ENCODE data around the gene SIGLEC1. TPM values are rescaled to one million over a fixed set of nuclear protein-coding genes. Genes with fewer than 3 reads are reported as not detected.

SIGLEC1 gene
- total RNA-seq, 1 experiment from 2014 or later, result 0.17 TPM

DNA sequence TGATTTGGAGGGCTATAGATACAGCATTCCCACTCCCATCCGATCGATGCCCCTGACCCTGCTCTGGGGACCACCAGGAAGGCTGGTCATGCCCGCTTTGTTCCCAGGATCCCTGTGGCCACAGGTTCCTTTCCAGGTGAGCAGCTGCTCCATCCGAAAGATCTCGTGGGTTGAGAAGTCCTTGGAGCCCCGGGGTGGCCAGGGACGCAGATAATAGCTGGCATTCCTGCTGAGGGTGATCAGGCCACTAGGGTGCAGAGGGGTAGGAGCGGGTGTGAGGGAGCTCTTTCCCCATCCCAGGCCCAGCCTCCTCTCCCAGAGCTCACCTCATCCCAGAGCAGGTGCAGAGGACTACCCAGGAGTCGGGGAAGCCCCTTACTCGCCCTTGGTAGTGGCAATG lies 38.0 kb downstream of the SIGLEC1 start:
- H3K4me3 ChIP-seq (replicated peaks in 1 of 2; ENCODE audit: low read depth in 1 of 2, low read length in 2 of 2), result no peak overlapping the region
- H2AFZ ChIP-seq (ENCODE audit: low read depth, low read length, poor library complexity, severe bottlenecking), result no peak overlapping the region
- H4K20me1 ChIP-seq (ENCODE audit: insufficient read depth), result no peaks in the 10 kb centered on the region
- RAD21 ChIA-PET (ENCODE audit: low non-redundant PET in 1 of 2, low total read pairs in 2 of 2, uncharacterized antibody in 2 of 2, unreplicated experiment in 2 of 2), result interaction anchor here in 1 of 2 experiments (0.7 kb wide), 1 partner anchor 219 kb away, joined by 3 read pairs; no protein-coding TSS in a partner anchor
- H3K27ac ChIP-seq (ENCODE audit: low read depth, low read length), result no peak overlapping the region
- intact Hi-C loops (cut with micrococcal nuclease), result no loop called here
- H3K79me2 ChIP-seq (ENCODE audit: insufficient read depth, low read length), result no peaks in the 10 kb centered on the region
- no peak overlapping the region for H3K4me2 ChIP-seq (ENCODE audit: low read length)
- peaks cover 5% of the 10 kb centered on the region; the same call in 1 of the 2 replicates for H3K27me3 ChIP-seq (ENCODE audit: insufficient read depth, low read length)
- no peak overlapping the region for H3K9ac ChIP-seq (ENCODE audit: low read length)
- H3K9me3 ChIP-seq (ENCODE audit: control insufficient read depth in 1 of 2, insufficient read depth in 1 of 2, low read depth in 1 of 2, low read length in 2 of 2), result no peaks in the 10 kb centered on the region
- CTCF ChIA-PET, result interaction anchor here (1.4 kb wide), 1 partner anchor 36 kb away, joined by 8 read pairs; no protein-coding TSS in a partner anchor
- no peaks in the 10 kb centered on the region for H3K9me2 ChIP-seq (ENCODE audit: insufficient read depth)
- no peaks in the 10 kb centered on the region for H3K36me3 ChIP-seq (ENCODE audit: control insufficient read depth in 1 of 2, insufficient read depth in 2 of 2, low read length in 2 of 2)
- no peak for TF ChIP-seq EZH2 (IDR thresholded peaks at IDR 0.05)
- no peak for TF ChIP-seq RAD21 (IDR thresholded peaks at IDR 0.05; ENCODE audit: low read depth)
- no peak for TF ChIP-seq YY1 (IDR thresholded peaks at IDR 0.05; ENCODE audit: extremely low read depth, insufficient replicate concordance, low read depth, low read length)
- no peak for TF ChIP-seq SP1 (IDR thresholded peaks at IDR 0.05; ENCODE audit: low read depth)
- TF ChIP-seq FOSL1 (IDR thresholded peaks at IDR 0.05; ENCODE audit: low read depth), result no peak
- no peak for TF ChIP-seq ELF1 (IDR thresholded peaks at IDR 0.05; ENCODE audit: borderline replicate concordance, low read depth)
- no peak for TF ChIP-seq SIN3A (IDR thresholded peaks at IDR 0.05; ENCODE audit: low read depth)
- no peak for TF ChIP-seq JUND (IDR thresholded peaks at IDR 0.05)
- no peak for TF ChIP-seq EZH2phosphoT487 (IDR thresholded peaks at IDR 0.05; ENCODE audit: borderline replicate concordance)
- ATAC-seq, result no peak
- H3K4me1 ChIP-seq (ENCODE audit: control insufficient read depth in 1 of 2, insufficient read depth in 2 of 2, low read length in 2 of 2), result peaks cover 2 to 9% of the 10 kb centered on the region in 2 experiments; a peak in 2 of 4 replicates
- POLR2A ChIA-PET, result no interaction called here
- no peak for DNase-seq (ENCODE audit: low read depth, low spot score)
- BruUV-seq (replicated peaks), result no TSS peak

DNA sequence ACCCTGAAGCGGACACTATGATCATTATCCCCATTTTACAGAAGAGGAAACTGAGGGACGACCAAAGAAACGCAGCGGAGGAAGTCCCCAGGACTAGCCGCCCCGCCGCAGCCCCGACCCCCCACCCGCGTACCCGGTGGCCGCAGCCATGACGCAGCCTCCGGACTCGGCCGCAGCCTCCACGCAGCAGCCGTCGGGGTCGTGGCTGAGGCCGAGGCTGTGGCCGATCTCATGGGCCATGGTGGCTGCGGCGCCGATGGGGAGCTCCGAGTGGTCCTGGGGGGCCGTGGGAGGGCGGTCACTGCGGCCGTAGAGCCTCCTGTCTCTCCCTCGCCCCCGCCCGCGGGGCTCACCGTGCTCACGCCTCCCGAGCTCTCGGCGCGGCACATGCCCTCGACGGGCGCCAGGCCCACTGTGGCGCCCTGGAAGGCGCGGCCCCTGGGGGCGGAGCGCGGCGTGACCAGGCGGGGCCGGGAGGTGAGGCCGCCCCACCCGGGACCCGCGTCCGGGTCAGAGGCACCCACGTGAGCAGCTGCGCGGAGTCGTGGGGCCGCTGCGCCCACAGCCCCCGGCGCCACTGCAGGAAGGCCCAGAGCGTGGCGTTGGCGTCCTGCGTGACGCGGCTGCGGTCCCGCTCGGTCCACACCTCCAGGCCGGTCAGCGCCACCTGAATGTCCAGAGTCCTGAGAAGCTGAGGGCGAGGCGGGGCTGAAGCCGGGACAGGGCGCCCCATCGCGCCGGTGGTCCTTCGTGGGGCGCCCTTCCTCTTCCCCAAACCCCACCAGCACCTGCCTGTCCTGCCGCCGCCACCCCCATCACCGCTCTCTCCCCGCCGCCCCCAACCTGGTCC lies 39.0 kb downstream of the SIGLEC1 start:
- no peaks in the 10 kb centered on the region for H3K79me2 ChIP-seq (ENCODE audit: insufficient read depth, low read length)
- no peaks in the 10 kb centered on the region for H3K36me3 ChIP-seq (ENCODE audit: control insufficient read depth in 1 of 2, insufficient read depth in 2 of 2, low read length in 2 of 2)
- H2AFZ ChIP-seq (ENCODE audit: low read depth, low read length, poor library complexity, severe bottlenecking), result no peak overlapping the region
- no peak overlapping the region for H3K4me2 ChIP-seq (ENCODE audit: low read length)
- no peaks in the 10 kb centered on the region for H4K20me1 ChIP-seq (ENCODE audit: insufficient read depth)
- intact Hi-C loops (cut with micrococcal nuclease), result no loop called here
- POLR2A ChIA-PET, result no interaction called here
- no peak overlapping the region for H3K9ac ChIP-seq (ENCODE audit: low read length)
- no peaks in the 10 kb centered on the region for H3K9me3 ChIP-seq (ENCODE audit: control insufficient read depth in 1 of 2, insufficient read depth in 1 of 2, low read depth in 1 of 2, low read length in 2 of 2)
- CTCF ChIA-PET, result interaction anchor here (1.4 kb wide), 1 partner anchor 37 kb away, joined by 8 read pairs; no protein-coding TSS in a partner anchor
- no peak for TF ChIP-seq ZFX (IDR thresholded peaks at IDR 0.05)
- TF ChIP-seq FOSL1 (IDR thresholded peaks at IDR 0.05; ENCODE audit: low read depth), result no peak
- TF ChIP-seq, protein P1, sequence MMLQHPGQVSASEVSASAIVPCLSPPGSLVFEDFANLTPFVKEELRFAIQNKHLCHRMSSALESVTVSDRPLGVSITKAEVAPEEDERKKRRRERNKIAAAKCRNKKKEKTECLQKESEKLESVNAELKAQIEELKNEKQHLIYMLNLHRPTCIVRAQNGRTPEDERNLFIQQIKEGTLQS (IDR thresholded peaks at IDR 0.05), result no peak
- DNase-seq (ENCODE audit: low read depth, low spot score) (no peak), ATAC-seq (no peak)
- H3K4me3 ChIP-seq (replicated peaks in 1 of 2; ENCODE audit: low read depth in 1 of 2, low read length in 2 of 2), result no peak overlapping the region
- H3K4me1 ChIP-seq (ENCODE audit: control insufficient read depth in 1 of 2, insufficient read depth in 2 of 2, low read length in 2 of 2), result peaks cover 2 to 9% of the 10 kb centered on the region in 2 experiments; a peak in 2 of 4 replicates
- no peaks in the 10 kb centered on the region for H3K9me2 ChIP-seq (ENCODE audit: insufficient read depth)
- BruUV-seq (replicated peaks), result no TSS peak
- H3K27ac ChIP-seq (ENCODE audit: low read depth, low read length), result no peak overlapping the region
- peaks cover 5% of the 10 kb centered on the region; the same call in 1 of the 2 replicates for H3K27me3 ChIP-seq (ENCODE audit: insufficient read depth, low read length)
- RAD21 ChIA-PET (ENCODE audit: low non-redundant PET in 1 of 2, low total read pairs in 2 of 2, uncharacterized antibody in 2 of 2, unreplicated experiment in 2 of 2), result interaction anchor here in 1 of 2 experiments (0.7 kb wide), 1 partner anchor 220 kb away, joined by 3 read pairs; no protein-coding TSS in a partner anchor
